HG02623 (cell line): ENCODE measurements around the gene GRXCR1.
A peak's percentile ranks its signal among the peaks of the same experiment; 100 is the strongest.

Experiments
- ATAC-seq: cut with Tn5 transposase; IDR thresholded peaks from one replicate; pipeline ENCODE4 v1.9.1; 2021; ENCODE audit warnings: moderate library complexity; ENCODE audit not compliant: unreplicated experiment

Gene GRXCR1

GRCh38 chr4:42892413-42892812, at the start of gene GRXCR1:
GRXCR1 (plus strand) TSS chr4:42892713; CDS start chr4:42893267, 554 bp downstream.
- no peak for ATAC-seq

GRCh38 chr4:42843694-42844093, 48.8 kb upstream of the GRXCR1 start:
- no peak for ATAC-seq

DNA sequence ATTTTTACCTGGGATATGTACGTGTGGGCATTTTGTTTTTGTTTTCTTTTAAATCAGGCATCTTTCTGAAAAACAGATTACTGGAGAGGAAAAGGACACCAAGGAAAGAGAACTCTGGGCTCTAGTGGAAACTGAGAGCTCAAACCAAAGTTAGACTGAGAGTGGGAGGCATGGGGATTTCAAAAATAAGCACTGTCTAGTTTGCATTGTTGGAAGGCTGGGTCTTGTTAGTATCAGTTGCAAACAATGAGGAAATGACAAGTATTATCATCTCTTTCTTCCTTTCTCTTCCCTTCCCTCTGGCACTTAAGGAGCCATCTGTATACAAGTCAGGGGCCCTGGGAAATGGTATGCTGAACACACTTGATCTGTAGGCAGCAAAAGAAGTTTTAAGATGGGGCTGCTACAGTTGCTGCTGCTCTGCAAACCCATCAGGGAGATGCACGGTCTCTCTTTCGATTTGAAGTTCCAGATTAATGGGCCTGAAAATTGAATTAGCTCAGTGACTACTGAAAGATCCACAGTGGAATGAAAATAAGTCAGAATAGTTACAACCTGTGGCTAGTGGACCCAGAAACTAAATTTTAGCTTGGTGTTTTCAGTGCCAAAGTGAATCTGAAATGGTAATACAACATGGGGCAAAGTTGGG, 48.0 kb upstream of the GRXCR1 start:
- no peak for ATAC-seq

DNA sequence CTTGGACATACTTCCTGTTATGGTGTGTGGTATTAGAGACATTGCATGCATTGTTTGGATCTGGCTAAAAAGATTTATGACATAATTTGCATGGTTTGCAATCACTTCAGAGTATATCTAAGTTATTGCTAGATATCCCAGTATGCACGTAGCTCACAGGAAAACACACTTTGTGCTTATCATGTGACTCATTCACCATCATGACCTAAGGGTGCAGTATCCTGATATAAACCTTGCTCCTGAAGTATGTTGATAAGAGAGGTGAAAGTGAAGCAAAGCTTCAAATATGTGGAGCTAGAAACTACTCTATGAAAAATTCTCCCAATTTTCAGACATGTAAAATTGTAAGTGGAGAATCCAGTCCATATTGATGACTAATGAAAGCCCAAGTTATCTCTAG, 46.9 kb upstream of the GRXCR1 start:
- no peak for ATAC-seq

GRCh38 chr4:42855779-42856178, 36.7 kb upstream of the GRXCR1 start:
- no peak for ATAC-seq

- peak; percentile 77 for ATAC-seq
These were observed 26.8 kb upstream of the GRXCR1 start for GRCh38 chr4:42865572-42866189.

DNA sequence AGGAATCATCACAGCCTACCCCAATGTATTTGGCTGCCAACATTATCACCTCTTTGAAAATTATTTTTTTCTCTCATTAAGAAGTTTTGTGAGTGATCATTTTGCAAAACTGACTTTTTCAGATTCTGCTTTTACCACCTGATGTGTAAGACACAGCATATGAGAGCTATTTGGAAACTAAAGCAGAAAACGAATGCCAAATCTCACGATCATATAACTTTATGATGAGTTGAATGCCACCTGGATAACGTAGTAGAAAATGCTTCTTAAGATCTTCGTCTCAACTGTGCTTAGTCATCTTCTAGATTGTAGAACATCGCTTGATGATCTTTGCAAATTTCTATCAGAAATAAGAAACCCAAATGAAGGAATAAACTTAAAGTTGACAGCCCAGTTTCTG, 21.3 kb upstream of the GRXCR1 start:
- no peak for ATAC-seq

DNA sequence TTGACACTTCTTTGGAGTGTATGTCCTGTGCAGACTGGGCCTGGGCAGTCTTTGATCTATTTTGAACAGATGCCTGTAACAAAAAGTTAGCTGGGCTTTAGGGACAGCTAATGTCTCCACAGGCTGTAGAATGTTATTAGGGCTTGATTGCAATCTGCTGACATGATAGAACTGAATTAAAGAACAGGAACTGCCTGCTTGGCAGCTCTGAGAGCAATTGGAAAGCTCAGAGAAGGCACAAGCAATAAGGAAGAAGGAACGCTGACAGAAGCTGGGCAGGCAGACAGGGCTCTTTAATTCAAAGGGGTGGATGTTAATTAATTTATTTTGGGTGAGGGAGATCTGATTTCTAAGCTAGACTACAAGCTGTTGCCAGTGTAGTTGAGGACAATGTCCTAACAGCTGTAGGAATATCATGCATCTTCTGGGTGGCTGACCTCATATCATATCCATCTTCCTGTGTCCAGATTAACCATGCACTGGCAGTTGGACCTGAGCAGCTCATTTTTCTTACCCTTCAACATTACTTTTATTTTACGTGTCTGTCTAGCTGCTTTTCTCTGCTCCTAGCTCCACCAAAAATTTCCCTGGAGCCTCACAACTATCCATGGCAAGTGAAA, 20.7 kb upstream of the GRXCR1 start:
- no peak for ATAC-seq

DNA sequence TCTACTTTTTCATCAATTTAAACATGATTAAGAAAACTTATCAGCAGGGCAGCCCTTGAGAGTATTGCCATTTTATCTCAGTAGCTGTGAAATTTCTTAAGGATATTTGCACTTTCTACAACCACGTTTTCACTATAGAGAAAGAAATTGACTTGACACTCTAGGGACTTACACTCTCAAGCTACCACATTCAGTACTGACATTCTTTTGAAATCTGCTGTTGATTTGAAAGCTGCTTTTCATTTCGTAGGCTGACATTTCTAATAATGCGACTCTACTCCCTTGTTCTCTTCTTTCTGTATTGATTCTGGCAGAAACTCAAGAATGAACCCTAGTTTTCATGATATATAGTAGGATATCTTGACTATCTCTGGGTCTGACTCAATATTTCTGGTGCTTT, 13.7 kb upstream of the GRXCR1 start:
- ATAC-seq: no peak

DNA sequence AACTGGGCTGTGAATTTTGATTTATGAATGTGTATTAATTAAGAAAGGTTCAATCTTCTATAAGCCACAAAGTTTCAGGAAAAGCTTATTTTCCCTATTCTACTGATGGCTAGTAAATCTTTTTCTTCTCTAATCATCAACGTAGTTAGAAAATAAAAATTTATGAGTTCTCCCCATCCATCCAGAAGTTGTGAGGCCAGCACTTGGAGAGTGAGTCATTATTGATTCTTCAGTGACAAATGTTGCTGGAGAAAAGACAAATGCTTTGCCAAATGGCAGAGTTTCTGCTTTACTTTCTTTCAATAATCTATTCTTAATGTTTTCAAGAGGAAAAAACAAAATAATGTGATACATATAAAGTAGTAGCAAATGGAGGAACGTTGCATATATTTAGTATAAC, 11.3 kb upstream of the GRXCR1 start:
- ATAC-seq: no peak

GRCh38 chr4:42891644-42892043, 869 bp upstream of the GRXCR1 start:
- no peak for ATAC-seq

DNA sequence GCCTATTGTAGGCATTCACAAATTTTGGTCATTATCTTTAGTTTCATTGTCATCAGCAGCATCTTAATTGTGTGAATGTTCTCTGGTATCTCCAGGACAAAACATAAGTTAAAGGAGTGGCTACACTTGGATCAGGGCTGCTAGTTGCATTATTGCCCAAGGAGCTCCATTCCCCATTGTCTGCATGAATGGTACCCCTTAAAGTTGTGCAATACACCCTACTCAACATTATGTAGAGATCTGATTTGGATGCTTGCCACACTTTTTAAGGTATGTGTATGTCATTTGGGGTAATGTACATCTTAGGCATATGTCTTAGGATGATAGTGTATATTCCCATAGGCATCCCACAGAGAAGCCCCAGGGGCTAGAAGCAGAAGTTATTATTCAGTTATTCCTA, 2.9 kb downstream of the GRXCR1 start:
- no peak for ATAC-seq

- ATAC-seq: no peak
These were observed 12.5 kb downstream of the GRXCR1 start for GRCh38 chr4:42904986-42905385.

GRCh38 chr4:42905591-42905990, 13.1 kb downstream of the GRXCR1 start:
- ATAC-seq: no peak

DNA sequence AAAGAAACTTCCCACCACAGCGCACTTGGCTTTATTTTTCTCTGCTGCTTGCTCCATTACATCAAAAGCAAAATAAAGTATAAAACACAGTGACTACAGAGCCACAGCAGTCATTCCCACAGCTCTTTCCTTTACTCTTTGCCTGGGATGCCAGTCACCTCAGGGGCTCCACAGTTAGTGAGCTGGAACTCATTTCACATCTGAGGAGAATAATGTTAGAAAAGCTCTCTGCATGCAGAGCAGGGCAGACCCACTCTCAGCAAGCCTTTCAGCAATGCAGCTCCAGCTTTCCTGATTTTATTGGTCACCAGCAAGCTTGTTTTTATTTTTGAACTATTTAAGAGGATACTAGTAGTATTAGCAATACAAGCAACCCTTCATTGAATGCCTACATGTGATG, 13.8 kb downstream of the GRXCR1 start:
- no peak for ATAC-seq

DNA sequence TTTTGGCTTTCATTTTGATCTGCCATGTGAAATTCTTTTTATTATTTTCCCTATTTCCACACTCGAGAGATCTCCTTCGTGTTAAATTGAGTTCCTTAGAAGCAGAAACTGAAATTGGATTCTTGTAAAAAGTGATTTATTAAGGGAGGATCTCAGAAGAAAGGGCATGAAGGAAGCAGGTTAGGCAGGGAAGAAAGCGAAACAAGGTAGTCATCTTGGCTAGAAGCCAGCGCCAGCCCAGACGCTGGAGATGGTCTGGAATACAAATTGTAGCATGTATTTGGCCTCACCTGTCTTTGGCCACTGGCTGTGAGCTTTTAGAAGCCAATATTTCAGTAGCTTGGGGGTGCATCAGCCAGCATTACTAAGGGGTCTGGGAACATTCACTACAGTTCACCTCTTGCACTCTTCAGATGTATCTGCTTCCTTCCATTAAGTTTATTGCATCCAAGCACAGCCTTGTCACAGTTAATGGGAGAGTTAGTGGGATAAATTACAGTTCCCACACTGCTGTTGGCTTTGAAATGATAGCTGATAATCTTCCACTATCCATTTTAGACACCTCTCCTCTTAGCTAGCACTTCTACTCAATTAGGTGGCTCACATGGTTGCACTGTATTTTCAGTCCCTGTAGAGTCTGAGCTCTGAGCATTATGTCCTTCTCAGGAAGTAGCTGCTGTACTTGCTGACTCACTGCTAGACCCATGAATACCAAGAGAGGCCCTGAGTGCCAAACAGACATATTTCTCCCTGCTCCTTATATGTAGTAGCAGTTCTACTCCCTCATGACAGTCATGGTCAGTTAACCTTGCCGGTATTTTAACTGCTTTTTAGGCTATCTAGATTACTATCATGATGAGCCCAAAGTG, 14.6 kb downstream of the GRXCR1 start:
- ATAC-seq: no peak

GRCh38 chr4:42910459-42910858, 17.9 kb downstream of the GRXCR1 start:
- ATAC-seq: no peak

DNA sequence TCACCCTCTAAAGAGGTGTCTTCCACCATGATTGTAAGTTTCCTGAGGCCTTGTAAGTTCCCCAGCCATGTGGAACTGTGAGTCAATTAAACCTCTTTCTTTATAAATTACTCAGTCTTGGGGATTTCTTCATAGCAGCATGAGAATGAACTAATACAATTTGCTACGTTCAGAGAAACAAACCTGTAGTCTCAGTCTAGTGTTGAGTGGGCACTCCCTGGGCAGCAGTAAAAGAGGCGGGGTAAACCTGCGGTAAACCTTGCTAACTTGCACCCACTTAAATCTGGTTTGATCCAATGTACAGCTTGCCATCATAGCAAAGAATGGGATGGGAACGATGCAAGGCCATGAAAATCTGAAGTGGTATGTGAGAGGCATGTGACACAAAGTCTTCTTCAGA, 22.4 kb downstream of the GRXCR1 start:
- ATAC-seq: no peak

- no peak for ATAC-seq
These were observed 23.0 kb downstream of the GRXCR1 start for GRCh38 chr4:42915484-42915883.

- ATAC-seq: no peak
These were observed 24.8 kb downstream of the GRXCR1 start for GRCh38 chr4:42917296-42917695.

DNA sequence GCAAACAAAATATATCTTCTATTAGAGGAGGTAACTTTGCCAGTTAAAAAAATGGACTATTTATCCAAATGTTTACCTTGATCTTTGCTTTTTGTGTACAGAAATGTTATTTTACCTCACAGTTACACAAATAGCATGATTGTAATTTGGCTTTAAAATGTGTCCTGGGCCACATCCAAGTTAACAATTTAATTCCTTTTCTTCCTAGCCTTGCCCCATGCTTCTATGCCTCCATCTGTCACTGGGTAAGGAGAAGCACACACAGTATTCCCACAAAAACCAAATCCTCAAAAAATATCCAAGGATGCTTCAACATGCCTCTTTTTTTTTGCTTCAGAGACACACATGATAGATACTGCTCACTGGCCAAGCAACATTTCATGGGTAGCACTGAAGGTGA, 30.9 kb downstream of the GRXCR1 start:
- ATAC-seq: no peak

- ATAC-seq: no peak
These were observed 33.4 kb downstream of the GRXCR1 start for GRCh38 chr4:42925921-42926320.
